ENCODE measurements around the gene LRRC66. TPM values are rescaled to one million over a fixed set of nuclear protein-coding genes. Genes with fewer than 3 reads are reported as not detected.

LRRC66 gene
- total and polyA plus RNA-seq, 2 of the 13 experiments (the other 11 are each of a cell fraction or from before 2014, with no cell fraction given): not detected

- TF ChIP-seq SNAPC5 (CRISPR knock-in tag; IDR thresholded peaks at IDR 0.05; ENCODE audit: borderline replicate concordance): no peak
- TF ChIP-seq ATF1 (CRISPR knock-in tag; IDR thresholded peaks at IDR 0.05): no peak
- no peak for TF ChIP-seq SMAD9 (CRISPR knock-in tag; IDR thresholded peaks at IDR 0.05)
- TF ChIP-seq KDM1A (CRISPR knock-in tag; IDR thresholded peaks at IDR 0.05): no peak
- TF ChIP-seq GTF3A (CRISPR knock-in tag; conservative IDR thresholded peaks at IDR 0.05): no peak
- no peak for TF ChIP-seq ZSCAN22 (CRISPR knock-in tag; IDR thresholded peaks at IDR 0.05)
- TF ChIP-seq KLF16 (CRISPR knock-in tag; IDR thresholded peaks at IDR 0.05): peak in 1 of 2 experiments; percentile 36; a peak in 1 of 4 replicates
- TF ChIP-seq TGIF2 (CRISPR knock-in tag; IDR thresholded peaks at IDR 0.05): no peak
- TF ChIP-seq KLF13 (CRISPR knock-in tag; IDR thresholded peaks at IDR 0.05): no peak
- TF ChIP-seq ZSCAN21 (CRISPR knock-in tag; IDR thresholded peaks at IDR 0.05; ENCODE audit: borderline replicate concordance): no peak
- TF ChIP-seq NCOA2 (CRISPR knock-in tag; IDR thresholded peaks at IDR 0.05): peak; percentile 32; the same call in 1 of the 2 replicates
- no peak for TF ChIP-seq ZNF432 (CRISPR knock-in tag; IDR thresholded peaks at IDR 0.05; ENCODE audit: borderline replicate concordance)
- TF ChIP-seq ZNF124 (CRISPR knock-in tag; IDR thresholded peaks at IDR 0.05): no peak
- TF ChIP-seq ZBTB38 (CRISPR knock-in tag; IDR thresholded peaks at IDR 0.05): no peak
- 0 out of 2 replicates have a peak, but pooled peaks have one; percentile 62 for TF ChIP-seq CC2D1A (CRISPR knock-in tag; IDR thresholded peaks at IDR 0.05)
- TF ChIP-seq ZNF740 (CRISPR knock-in tag; IDR thresholded peaks at IDR 0.05): no peak
- TF ChIP-seq HOXA3 (CRISPR knock-in tag; IDR thresholded peaks at IDR 0.05): no peak; the same call in 1 of the 2 replicates
- 0 out of 2 replicates have a peak, but pooled peaks have one; percentile 45 for TF ChIP-seq ZFP37 (CRISPR knock-in tag; IDR thresholded peaks at IDR 0.05; ENCODE audit: borderline replicate concordance)
- no peak; the same call in 1 of the 2 replicates for TF ChIP-seq ZNF7 (CRISPR knock-in tag; IDR thresholded peaks at IDR 0.05)
- no peak for TF ChIP-seq ELF4 (CRISPR knock-in tag; IDR thresholded peaks at IDR 0.05; ENCODE audit: borderline replicate concordance)
- TF ChIP-seq PBX3 (CRISPR knock-in tag; IDR thresholded peaks at IDR 0.05; ENCODE audit: borderline replicate concordance): no peak
- no peak for TF ChIP-seq ZNF883 (CRISPR knock-in tag; IDR thresholded peaks at IDR 0.05; ENCODE audit: not compliant biosample characterization)
- peak; percentile 49; the same call in 1 of the 2 replicates for TF ChIP-seq POLR2AphosphoS5 (IDR thresholded peaks at IDR 0.05; ENCODE audit: low read depth, low read length)
- no peak for TF ChIP-seq ZBTB25 (CRISPR knock-in tag; IDR thresholded peaks at IDR 0.05)
- TF ChIP-seq ZNF205 (CRISPR knock-in tag; IDR thresholded peaks at IDR 0.05): 0 out of 2 replicates have a peak, but pooled peaks have one; percentile 5
- no peak for TF ChIP-seq RFX5 (IDR thresholded peaks at IDR 0.05; ENCODE audit: low read depth, low read length)
- TF ChIP-seq HOXA5 (CRISPR knock-in tag; IDR thresholded peaks at IDR 0.05): no peak
- peak; percentile 56 for TF ChIP-seq RBM39 (IDR thresholded peaks at IDR 0.05; ENCODE audit: low read depth, low read length, poor library complexity, severe bottlenecking)
- no peak for TF ChIP-seq ZNF274 (CRISPR knock-in tag; IDR thresholded peaks at IDR 0.05)
- 0 out of 2 replicates have a peak, but pooled peaks have one; percentile 52 for TF ChIP-seq ZNF569 (CRISPR knock-in tag; IDR thresholded peaks at IDR 0.05; ENCODE audit: borderline replicate concordance)
These were observed 31.7 kb upstream of the LRRC66 start (continued) for GRCh38 chr4:52051615-52052474.

Data from HepG2 (cell line).